Measurements from ENCODE around the gene CNOT6.

GRCh38 chr5:180608572-180609310 lies 114.6 kb downstream of the CNOT6 start:
- TF ChIP-seq CTCF (IDR thresholded peaks at IDR 0.05 in 2 of 3, conservative IDR thresholded peaks at IDR 0.05 in 1 of 3; ENCODE audit: borderline replicate concordance in 1 of 3, insufficient read depth in 1 of 3, low read depth in 2 of 3, low read length in 2 of 3): no peak
- TF ChIP-seq POLR2AphosphoS5 (IDR thresholded peaks at IDR 0.05; ENCODE audit: low read depth, low read length): no peak
- TF ChIP-seq CEBPB (IDR thresholded peaks at IDR 0.05; ENCODE audit: low read depth): no peak
- TF ChIP-seq ATF3 (IDR thresholded peaks at IDR 0.05): no peak
- TF ChIP-seq ZNF274 (IDR thresholded peaks at IDR 0.05; ENCODE audit: low read depth, low read length): no peak
- TF ChIP-seq YY1 (IDR thresholded peaks at IDR 0.05; ENCODE audit: extremely low read depth, insufficient replicate concordance, low read depth, low read length): no peak
- TF ChIP-seq ELF1 (IDR thresholded peaks at IDR 0.05; ENCODE audit: borderline replicate concordance, low read depth): no peak
- no peak for TF ChIP-seq EZH2phosphoT487 (IDR thresholded peaks at IDR 0.05; ENCODE audit: borderline replicate concordance)
- TF ChIP-seq SRF (IDR thresholded peaks at IDR 0.05; ENCODE audit: low read depth): no peak
- TF ChIP-seq EZH2 (IDR thresholded peaks at IDR 0.05): no peak
- TF ChIP-seq POLR2A (IDR thresholded peaks at IDR 0.05; ENCODE audit: borderline replicate concordance, extremely low read depth, insufficient read depth, insufficient read length): no peak
- no peak for TF ChIP-seq REST (IDR thresholded peaks at IDR 0.05; ENCODE audit: low read depth)
- TF ChIP-seq SIN3A (IDR thresholded peaks at IDR 0.05; ENCODE audit: low read depth): no peak

Measured in HCT116 (cell line).